Activated naive CD8-positive, alpha-beta T cell treated with anti-CD3 and anti-CD28 coated beads, Interleukin-2, amount 50 U/mL, for 16 hours (primary cell): ENCODE data around the gene NUTF2.
"Not testable (repeated sequence)": the region's sequence is repeated elsewhere in the genome, so short reads cannot be mapped to it uniquely, and the experiment has no call there.

Experiments
- DNase-seq: peaks from one replicate; pipeline ENCODE4 v3.0.0-alpha.2; 2020; ENCODE audit warnings: low read depth, low spot score

NUTF2 gene

GRCh38 chr16:67846320-67847063 is at the start of gene NUTF2:
Gene NUTF2, plus strand, starts transcription at chr16:67846933. Its CDS starts 18,198 bp downstream, at chr16:67865131.
- peak; percentile 93 for DNase-seq

DNA sequence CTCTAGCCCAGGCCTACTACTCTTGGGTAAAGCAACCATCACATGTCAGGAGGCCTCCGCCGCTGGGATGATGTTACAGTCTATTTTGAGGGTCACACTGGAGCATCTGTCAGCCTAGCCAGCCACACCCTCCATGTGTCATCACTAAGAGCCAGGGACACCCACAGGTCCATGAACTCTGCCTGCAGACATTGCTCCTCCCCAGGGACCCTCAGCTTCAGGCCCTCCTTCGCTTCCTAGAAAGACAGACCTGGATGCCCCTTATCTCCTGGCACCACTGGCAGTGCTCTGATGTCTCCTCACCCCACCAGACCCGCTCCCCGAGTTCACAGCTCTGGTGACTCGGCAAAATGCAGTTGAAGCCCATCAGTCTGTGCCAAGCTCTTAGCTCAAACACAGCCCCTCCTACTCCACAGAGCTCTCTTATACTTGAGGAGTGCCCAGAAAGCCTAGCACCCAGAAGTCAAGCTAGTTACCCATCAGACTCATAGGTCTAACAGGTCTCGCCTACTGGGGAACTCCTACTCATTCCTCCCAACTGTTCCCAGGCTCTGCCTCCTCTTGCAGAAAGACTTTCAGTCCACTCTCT is 46.3 kb upstream of the NUTF2 start:
- DNase-seq: no peak

DNA sequence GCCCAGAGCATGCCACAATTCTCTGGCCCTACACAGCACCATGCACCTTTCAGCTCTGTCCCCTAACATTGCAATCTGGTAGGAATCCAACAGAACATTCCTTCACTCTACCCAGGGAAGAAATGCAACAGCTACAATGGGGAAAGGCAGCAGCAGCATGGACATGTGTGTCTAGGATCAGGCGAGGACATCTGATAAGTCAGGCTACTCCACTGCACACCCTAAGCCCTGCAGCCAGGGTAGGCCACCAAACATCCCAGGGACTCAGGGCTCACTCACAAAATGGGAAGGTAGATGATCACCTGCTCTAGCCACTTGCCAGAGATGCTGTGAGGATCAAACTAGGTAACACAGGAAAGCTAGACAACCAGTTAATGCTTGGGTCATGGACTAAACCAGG is 45.5 kb upstream of the NUTF2 start:
- DNase-seq: no peak

DNA sequence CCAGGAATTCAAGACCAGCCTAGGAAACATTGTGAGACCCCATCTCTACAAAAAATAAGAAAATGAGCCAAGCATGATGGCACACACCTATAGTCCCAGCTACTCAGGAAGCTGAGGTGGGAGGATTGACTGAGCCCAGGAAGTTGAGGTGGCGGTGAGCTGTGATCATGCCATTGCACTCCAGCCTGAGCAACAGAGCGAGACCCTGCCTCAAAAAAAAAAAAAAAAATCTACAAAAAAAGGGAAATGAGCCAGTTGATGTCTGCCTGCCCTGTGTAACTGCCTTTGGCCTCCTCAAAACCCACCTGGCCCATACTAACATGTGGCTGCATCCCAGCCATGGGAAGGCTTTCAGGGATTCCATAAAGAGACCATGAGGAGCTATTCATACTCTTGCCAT is 44.9 kb upstream of the NUTF2 start:
- DNase-seq: no peak

DNA sequence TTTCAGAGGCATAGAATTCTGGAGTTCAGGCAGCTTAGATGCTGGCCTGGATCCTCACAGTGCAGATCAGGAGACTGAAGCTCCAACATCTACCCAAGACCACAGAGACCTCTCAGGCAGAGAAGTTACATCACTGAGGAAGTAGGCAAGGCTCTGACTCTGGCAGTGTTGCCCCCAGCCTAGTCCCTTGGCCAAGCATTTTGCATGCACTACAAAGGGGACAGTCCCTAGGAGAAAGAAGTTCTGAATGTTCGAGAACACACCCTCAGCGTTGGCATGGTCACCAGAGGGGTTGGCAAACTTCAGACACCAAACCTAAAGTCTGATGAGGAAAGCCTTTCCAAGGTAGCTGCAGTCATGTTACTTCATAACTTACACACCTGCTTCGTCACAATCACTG is 42.8 kb upstream of the NUTF2 start:
- no peak for DNase-seq

DNA sequence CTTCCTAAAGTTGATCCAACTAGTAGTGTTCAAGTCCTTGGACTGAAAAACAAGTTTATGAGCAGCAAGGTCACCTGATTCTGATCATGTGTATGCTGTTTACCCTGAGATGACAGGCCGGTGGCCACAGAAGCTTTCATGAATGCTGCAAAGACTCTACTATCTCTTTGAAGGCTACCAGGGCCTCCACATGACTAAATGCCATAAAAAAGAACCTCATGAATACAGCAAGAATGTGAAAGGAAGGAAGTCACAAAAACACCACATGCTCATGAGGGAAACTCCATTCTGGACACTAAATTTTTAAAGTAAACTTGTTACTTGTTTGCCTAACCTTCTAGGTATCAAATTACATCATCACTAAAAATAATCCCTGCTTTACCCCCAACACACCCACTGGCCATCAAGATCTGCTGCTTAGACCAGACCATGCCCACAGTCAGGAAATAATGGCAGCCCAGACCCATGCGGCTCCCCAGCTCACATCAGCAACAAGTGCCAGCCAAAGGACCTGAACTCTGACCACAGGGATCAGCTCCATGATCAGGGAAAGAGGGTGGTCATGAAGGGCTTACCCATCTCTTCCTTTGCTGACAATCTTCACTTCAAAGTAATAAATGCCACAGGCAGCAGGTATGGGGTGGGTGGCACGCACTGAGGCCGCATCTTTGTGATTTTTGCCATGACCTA is 41.7 kb upstream of the NUTF2 start:
- no peak for DNase-seq

DNA sequence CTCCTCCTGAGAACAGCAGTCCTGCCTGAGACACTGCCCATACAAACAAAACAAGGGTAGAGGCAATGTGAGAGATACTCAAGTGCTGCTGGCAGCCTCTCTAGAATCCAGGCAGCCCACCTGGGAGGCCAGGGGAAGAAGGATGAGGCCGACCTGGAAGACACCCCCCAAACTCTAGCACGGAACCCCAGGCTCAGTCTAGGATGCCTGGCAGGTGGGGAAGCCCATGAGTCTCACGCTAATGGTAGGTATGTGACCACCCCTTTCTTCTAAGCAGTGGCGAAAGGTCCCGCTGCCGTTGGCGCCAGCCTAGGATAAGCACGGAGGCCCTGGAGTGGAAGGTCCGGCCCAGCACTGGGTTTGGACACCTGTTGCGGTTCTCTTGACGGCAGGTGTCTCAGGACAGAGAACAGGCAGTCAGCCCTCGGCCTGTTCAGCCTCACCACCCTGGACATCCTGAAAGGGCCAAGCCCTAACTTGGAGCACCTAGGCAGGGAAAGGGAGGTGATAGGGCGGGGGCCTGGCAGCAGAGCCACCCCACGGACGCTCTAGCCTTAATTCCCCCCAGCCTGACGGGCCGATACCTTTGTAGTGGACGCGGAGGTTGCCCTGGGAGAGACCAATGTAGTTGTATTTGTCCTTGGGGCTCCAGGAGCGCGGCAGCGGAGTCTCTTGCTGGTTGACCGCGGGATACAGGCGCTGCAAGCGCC is 40.9 kb upstream of the NUTF2 start:
- no peak for DNase-seq

DNA sequence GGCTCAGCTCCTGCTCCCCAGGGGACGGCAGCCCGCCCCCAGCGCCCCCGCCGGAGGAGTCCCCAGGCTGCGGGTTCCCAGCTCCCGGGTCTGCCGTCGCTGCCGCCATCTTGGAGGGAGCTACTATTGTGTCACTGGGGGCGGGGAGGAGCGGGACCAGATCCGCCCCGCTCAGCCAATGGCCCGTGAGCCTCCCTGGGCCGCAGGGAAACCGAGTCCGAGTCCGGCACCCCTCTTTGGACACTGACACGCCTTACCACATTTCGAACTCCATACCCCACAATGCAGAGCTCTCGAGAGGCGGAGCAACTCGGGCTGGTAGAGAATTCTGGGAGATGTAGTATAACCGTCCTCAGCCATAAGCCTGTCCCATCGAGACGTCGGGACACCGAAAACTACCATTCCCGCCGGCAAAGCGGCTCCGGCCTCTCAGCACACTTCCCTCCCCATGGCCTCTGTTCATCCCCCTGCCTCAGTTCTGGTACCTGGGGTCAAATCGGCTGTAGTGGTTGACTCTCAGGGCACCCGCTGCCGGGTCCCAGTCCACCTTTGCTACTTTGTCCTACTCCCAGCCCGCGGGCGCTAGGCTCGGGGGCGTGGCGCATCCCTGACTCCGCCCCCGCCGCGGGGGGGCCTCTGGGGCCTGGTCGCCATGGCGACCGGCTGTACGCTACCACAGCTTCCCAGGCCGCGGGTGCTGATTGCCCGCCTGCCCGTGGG is 40.1 kb upstream of the NUTF2 start, which contains the start of the genes RANBP10 and TSNAXIP1:
TSS of gene RANBP10 (minus strand) at position 133 of the 720 bp plus-strand sequence. CDS start at position 109, 24 bp downstream.
TSS of gene TSNAXIP1 (plus strand) at position 462 of the 720 bp plus-strand sequence. CDS start 261 bp downstream, outside the sequence.
- peak; percentile 92 for DNase-seq

GRCh38 chr16:67807148-67807682 is 39.5 kb upstream of the NUTF2 start:
- DNase-seq: no peak

GRCh38 chr16:67811899-67812298 is 34.8 kb upstream of the NUTF2 start:
- DNase-seq: no peak

DNA sequence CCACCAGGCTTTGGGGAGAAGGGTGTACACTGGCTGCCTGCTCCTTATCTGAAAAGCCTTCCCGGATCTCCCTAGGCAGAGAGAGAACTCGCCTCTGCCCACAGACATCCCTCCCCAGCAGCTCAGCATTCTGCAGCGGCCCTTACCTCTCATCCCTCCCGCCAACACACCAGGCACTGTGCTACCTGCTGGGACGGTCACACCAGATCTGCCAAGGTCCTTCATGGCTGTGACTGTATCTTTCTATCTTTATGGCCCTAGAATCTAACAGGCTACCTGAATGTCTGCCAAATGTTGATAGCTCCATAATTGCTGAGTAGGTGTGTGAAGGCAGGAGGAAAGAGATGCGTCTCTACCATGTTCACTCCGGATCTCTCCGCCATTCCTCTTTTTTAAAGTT is 32.2 kb upstream of the NUTF2 start:
- no peak for DNase-seq

- DNase-seq: no peak
Measured at GRCh38 chr16:67820608-67821259, 26.0 kb upstream of the NUTF2 start.

- DNase-seq: no peak
Measured at GRCh38 chr16:67822511-67822910, 24.2 kb upstream of the NUTF2 start.

DNA sequence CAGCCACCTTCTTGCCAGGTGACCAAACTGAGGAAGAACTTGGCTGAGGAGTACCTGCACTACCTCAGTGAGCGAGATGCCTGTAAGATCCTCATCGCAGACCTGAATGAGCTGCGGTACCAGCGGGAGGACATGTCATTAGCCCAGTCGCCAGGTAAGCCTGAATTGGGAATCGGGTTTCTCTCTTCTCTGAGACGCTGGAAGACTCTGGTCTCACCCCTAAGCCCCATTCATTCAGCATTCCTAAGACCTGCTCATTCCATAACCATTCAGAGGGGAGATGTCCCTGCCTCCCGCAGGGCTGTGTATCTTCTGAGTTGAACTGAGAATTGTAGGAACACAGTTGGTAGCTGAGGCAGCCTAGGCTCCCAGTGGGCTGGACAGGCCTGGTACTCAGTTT is 21.6 kb upstream of the NUTF2 start:
- no peak for DNase-seq

DNA sequence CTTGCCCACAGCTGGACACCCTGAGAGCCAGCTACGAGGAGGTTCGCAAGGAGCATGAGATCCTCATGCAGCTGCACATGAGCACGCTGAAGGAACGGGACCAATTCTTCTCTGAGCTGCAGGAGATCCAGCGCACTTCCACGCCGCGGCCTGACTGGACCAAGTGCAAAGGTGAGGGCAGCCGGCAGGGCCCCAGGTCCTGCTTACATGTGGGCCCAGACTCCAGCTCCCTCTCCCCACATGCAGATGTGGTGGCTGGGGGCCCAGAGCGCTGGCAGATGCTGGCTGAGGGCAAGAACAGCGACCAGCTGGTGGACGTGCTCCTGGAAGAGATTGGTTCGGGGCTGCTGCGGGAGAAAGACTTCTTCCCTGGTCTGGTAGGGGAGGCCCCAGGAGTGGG is 20.8 kb upstream of the NUTF2 start:
- no peak for DNase-seq

- no peak for DNase-seq
Measured at GRCh38 chr16:67828651-67829050, 18.1 kb upstream of the NUTF2 start.

GRCh38 chr16:67833030-67833414 is 13.7 kb upstream of the NUTF2 start:
- no peak for DNase-seq

DNA sequence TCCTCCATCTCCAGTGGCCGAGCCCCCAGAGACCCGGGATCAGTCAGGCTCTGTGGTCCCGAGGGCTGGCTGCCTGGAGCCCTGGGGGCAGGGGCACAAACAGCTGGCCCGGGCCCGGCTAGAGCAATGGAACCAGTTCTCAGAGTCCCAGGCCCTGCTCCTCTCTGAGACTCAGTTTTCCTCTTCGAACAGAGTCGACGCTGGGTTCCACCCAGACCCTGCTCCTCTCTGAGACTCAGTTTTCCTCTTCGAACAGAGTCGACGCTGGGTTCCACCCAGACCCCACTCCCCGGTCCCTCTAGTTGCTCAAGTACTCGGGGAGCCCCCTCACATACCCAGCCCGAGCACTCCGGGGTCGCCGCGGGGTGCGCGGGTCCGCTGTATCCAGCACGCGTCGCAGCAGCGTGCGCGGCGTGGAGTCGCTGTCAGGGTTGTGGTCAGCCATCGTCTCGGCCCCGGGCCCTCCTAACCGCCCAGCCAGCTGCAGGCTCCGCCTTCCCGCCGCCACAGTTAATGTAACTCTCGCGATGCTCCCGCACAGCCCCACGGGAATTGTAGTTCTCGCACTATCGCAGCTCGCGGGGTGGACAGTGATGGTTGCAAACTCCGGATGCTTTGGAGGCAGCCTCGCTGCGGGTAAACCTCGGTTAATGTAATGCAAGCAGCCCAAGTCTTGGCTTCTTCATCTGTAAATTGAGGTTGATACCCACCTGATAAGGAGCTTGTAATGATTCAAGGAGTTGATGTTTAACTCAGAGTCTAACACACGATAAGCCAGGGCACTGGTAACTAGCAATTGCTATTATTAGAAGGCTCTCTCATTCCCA is 13.1 kb upstream of the NUTF2 start:
- peak; percentile 83 for DNase-seq

GRCh38 chr16:67834242-67834614 is 12.5 kb upstream of the NUTF2 start:
- DNase-seq: no peak

- not testable (repeated sequence) for DNase-seq
Measured at GRCh38 chr16:67837190-67837589, 9.5 kb upstream of the NUTF2 start.
